ENCODE results near the gene ZNF791. TPM values are rescaled to one million over a fixed set of nuclear protein-coding genes. Genes with fewer than 3 reads are reported as not detected.
"Not testable (repeated sequence)": the region's sequence is repeated elsewhere in the genome, so short reads cannot be mapped to it uniquely, and the experiment has no call there.

Gene ZNF791
- total RNA-seq, 2 donors from 2014 or later = 26.0 to 32.4 TPM

GRCh38 chr19:12642506-12642905 lies 31.8 kb downstream of the ZNF791 start:
- H3K36me3 ChIP-seq = no peaks in the 10 kb centered on the region
- H3K27me3 ChIP-seq (replicated peaks; ENCODE audit: insufficient read depth) = no peaks in the 10 kb centered on the region
- TF ChIP-seq CTCF (IDR thresholded peaks at IDR 0.05) = no peak
- no peak overlapping the region for H3K27ac ChIP-seq
- peaks cover 3 to 5% of the 10 kb centered on the region in 2 donors for H3K4me1 ChIP-seq (ENCODE audit: control insufficient read depth in 1 of 2, low read depth in 2 of 2)
- DNase-seq (ENCODE audit: low spot score) (no peak), ATAC-seq (ENCODE audit: insufficient number of reproducible peaks, low FRiP score, low read depth) (no peak)
- H3K9me3 ChIP-seq = no peaks in the 10 kb centered on the region
- no peak overlapping the region for H3K4me3 ChIP-seq

DNA sequence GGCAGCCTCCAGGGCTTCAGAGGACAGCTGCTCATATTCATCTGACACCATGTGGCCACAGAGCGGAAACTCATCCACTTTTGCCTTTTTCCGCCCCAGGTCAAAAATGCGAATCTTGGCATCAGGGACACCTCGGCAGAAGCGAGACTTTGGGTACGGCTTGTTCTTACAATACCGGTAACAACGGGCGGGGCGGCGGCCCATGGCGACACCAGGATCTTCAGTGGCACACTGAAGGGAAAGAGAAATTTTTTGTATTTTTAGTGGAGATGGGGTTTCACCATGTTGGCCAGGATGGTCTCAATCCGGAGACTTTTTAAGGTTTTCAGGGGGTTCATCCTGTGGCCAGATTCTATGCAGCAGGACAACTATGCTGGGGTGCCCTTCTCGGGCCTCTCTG lies 33.0 kb downstream of the ZNF791 start:
- H3K4me1 ChIP-seq (ENCODE audit: control insufficient read depth in 1 of 2, low read depth in 2 of 2) = peaks cover 12 to 15% of the 10 kb centered on the region in 2 donors
- ATAC-seq (ENCODE audit: insufficient number of reproducible peaks, low FRiP score, low read depth); H3K36me3 ChIP-seq; H3K27ac ChIP-seq; H3K4me3 ChIP-seq; H3K9me3 ChIP-seq; H3K27me3 ChIP-seq (replicated peaks; ENCODE audit: insufficient read depth); DNase-seq (ENCODE audit: low spot score): not testable (repeated sequence)

GRCh38 chr19:12646551-12646950 lies 35.8 kb downstream of the ZNF791 start:
- DNase-seq (ENCODE audit: low spot score) (no peak), ATAC-seq (ENCODE audit: insufficient number of reproducible peaks, low FRiP score, low read depth) (no peak)
- Histone ChIP-seq H3K9me3 (no peaks in the 10 kb centered on the region), H3K27me3 (replicated peaks; ENCODE audit: insufficient read depth) (no peaks in the 10 kb centered on the region), H3K4me1 (ENCODE audit: control insufficient read depth in 1 of 2, low read depth in 2 of 2) (peaks cover 9 to 11% of the 10 kb centered on the region in 2 donors), H3K27ac (no peak overlapping the region), H3K4me3 (no peak overlapping the region), H3K36me3 (no peaks in the 10 kb centered on the region)
- TF ChIP-seq CTCF (IDR thresholded peaks at IDR 0.05) = no peak

DNA sequence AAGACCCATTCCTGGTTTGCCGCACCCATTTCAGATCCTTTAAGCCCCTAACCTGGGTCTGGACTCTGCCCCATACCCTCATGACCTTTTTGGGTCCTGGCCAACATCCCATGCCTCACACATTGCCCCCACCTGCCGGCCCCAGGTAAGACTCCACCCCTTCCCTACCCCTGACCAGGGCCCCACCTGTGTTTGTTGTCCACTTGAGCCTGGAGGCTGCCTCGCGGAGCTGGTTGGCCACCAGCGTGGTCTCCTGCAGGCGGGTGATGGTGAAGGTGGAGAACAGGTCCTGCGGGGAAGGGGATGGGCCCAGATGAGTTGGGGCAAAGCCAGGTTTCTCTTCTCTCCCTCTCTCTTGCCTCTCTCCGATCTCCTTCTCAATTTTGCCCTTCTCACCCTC lies 36.3 kb downstream of the ZNF791 start:
- no peak overlapping the region for H3K27ac ChIP-seq
- no peaks in the 10 kb centered on the region for H3K9me3 ChIP-seq
- DNase-seq (ENCODE audit: low spot score) = no peak
- H3K27me3 ChIP-seq (replicated peaks; ENCODE audit: insufficient read depth) = no peaks in the 10 kb centered on the region
- H3K36me3 ChIP-seq = no peaks in the 10 kb centered on the region
- H3K4me3 ChIP-seq = no peak overlapping the region
- ATAC-seq (ENCODE audit: insufficient number of reproducible peaks, low FRiP score, low read depth) = no peak
- H3K4me1 ChIP-seq (ENCODE audit: control insufficient read depth in 1 of 2, low read depth in 2 of 2) = peaks cover 9 to 11% of the 10 kb centered on the region in 2 donors
- TF ChIP-seq CTCF (IDR thresholded peaks at IDR 0.05) = no peak

DNA sequence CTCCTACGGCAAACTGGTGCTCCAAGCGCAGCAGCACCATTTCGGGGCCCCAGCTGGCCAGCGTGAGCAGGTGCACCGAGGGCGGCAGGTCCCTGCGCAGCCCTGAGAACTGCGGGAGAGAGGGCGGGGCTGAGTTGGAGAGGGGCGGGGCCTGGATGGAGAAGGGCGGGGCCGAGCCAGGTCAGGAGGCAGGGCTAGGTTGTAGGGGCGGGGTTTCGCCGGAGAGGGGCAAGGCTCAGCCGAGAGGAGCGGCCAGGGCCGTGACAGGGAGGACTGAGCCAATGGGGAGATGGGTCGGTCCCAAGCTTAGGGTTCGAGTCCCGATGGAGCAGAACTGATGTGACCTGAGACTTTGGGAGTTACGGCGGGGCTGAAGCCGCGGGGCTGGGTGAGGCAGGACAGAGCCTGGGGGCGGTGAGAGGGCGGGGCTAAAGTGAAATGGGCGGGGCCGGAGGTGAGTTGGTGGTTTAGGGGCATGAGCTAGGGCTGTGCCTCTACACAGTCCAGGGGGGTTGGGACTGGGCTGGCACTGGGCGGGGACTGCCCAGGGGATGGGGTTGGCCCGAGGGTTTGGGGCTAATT lies 36.9 kb downstream of the ZNF791 start:
- TF ChIP-seq CTCF (IDR thresholded peaks at IDR 0.05) = no peak
- Histone ChIP-seq H3K4me1 (ENCODE audit: control insufficient read depth in 1 of 2, low read depth in 2 of 2) (peaks cover 9 to 11% of the 10 kb centered on the region in 2 donors), H3K9me3 (no peaks in the 10 kb centered on the region), H3K36me3 (no peaks in the 10 kb centered on the region), H3K4me3 (peak overlapping the region; percentile 63), H3K27ac (no peak overlapping the region), H3K27me3 (replicated peaks; ENCODE audit: insufficient read depth) (no peaks in the 10 kb centered on the region)
- no peak for DNase-seq (ENCODE audit: low spot score)
- peak; percentile 47 for ATAC-seq (ENCODE audit: insufficient number of reproducible peaks, low FRiP score, low read depth)

GRCh38 chr19:12648088-12648487 lies 37.4 kb downstream of the ZNF791 start:
- no peak for ATAC-seq (ENCODE audit: insufficient number of reproducible peaks, low FRiP score, low read depth)
- Histone ChIP-seq H3K27me3 (replicated peaks; ENCODE audit: insufficient read depth) (no peaks in the 10 kb centered on the region), H3K36me3 (no peaks in the 10 kb centered on the region), H3K9me3 (no peaks in the 10 kb centered on the region), H3K4me3 (peak overlapping the region; percentile 63), H3K27ac (no peak overlapping the region), H3K4me1 (ENCODE audit: control insufficient read depth in 1 of 2, low read depth in 2 of 2) (peaks cover 9 to 11% of the 10 kb centered on the region in 2 donors)
- DNase-seq (ENCODE audit: low spot score) = no peak
- TF ChIP-seq CTCF (IDR thresholded peaks at IDR 0.05) = no peak

Data from thoracic aorta (tissue), 2 donors.